K562 (cell line): ENCODE measurements around the gene ANKRD45. TPM values are rescaled to one million over a fixed set of nuclear protein-coding genes. Genes with fewer than 3 reads are reported as not detected.

Source experiments
- MBD1 ChIP-seq: fragments of 250-450 bp; sonication (Bioruptor Pico); IDR thresholded peaks from 2 replicates; pipeline ENCODE4 v1.8.0; 2022; ENCODE audit warnings: inconsistent platforms
- MGA ChIP-seq: fragments of 450-650 bp; IDR thresholded peaks from 2 replicates; pipeline ENCODE4 v1.6.1; 2016; ENCODE audit warnings: mild to moderate bottlenecking, moderate library complexity
- NFE2L1 ChIP-seq: fragments of 450-650 bp; IDR thresholded peaks from 2 replicates; pipeline ENCODE4 v1.6.1; 2016; ENCODE audit warnings: missing genetic modification characterization, low read depth, mild to moderate bottlenecking, missing compliant biosample characterization, moderate library complexity, borderline replicate concordance
- PHF20 ChIP-seq: fragments of 450-650 bp; IDR thresholded peaks from 2 replicates; pipeline ENCODE4 v1.6.1; 2018; ENCODE audit not compliant: partially characterized antibody
- PRDM10 ChIP-seq: fragments of 450-650 bp; IDR thresholded peaks from 2 replicates; pipeline ENCODE4 v1.6.1; 2018; ENCODE audit not compliant: partially characterized antibody
- SMARCA4 ChIP-seq: fragments of 450-650 bp; IDR thresholded peaks from 2 replicates; pipeline ENCODE4 v1.6.1; 2016
- TEAD1 ChIP-seq, 2 experiments: fragments of 450-650 bp in 1 of 2; sonication (generic) in 1 of 2; formaldehyde crosslinking; IDR thresholded peaks; 2 replicates each; pipeline versions ENCODE4 v1.4.0 to v1.8.0; 2020 to 2022; ENCODE audit warnings: mild to moderate bottlenecking in 2 of 2, missing genetic modification reagents in 1 of 2
- TEAD4 ChIP-seq, 2 experiments: sonication (generic) in 1 of 2; formaldehyde crosslinking in 1 of 2; IDR thresholded peaks; 2 replicates each; pipeline versions ENCODE4 v1.6.1 to v1.8.0; 2012 to 2022; ENCODE audit warnings: borderline replicate concordance in 1 of 2, inconsistent platforms in 1 of 2, low read length in 1 of 2, mild to moderate bottlenecking in 1 of 2, missing genetic modification reagents in 1 of 2
- ZNF551 ChIP-seq: fragments of 250-450 bp; sonication (Bioruptor Pico); IDR thresholded peaks from 2 replicates; pipeline ENCODE4 v1.5.0; 2021; ENCODE audit warnings: mild to moderate bottlenecking, moderate library complexity
- polyA plus RNA-seq, 8 experiments: library from polyadenylated mRNA; depleted of rRNA in 4 of 8; stranded (reverse) in 5 of 8; unstranded in 3 of 8; fragments of >200 nt; fragmentation: Nextera tagmentation in 2 of 8; fragmentation: Illumina TruSeq in 1 of 8; extraction: Ambion mirVana in 2 of 8; extraction: Trizol in 1 of 8; gene quantifications; 2 replicates each; pipeline versions ENCODE4 v1.2.1 to v1.2.3, GENCODE V29; 2011 to 2014; ENCODE audit warnings: inconsistent platforms in 1 of 8, missing spikeins in 1 of 8
- total RNA-seq, 7 experiments: library from RNA; depleted of rRNA in 6 of 7; stranded (reverse); fragments of >200 nt in 6 of 7; fragmentation: Illumina TruSeq in 2 of 7; extraction: Trizol in 2 of 7; gene quantifications; 2 replicates each; pipeline versions ENCODE4 v1.2.1 to v1.2.3, GENCODE V29; 2011 to 2021; ENCODE audit warnings: low replicate concordance in 1 of 7

ANKRD45 gene
- total and polyA plus RNA-seq, 9 of the 15 experiments (the other 6 are each of a cell fraction or from before 2014, with no cell fraction given): 0.10 to 0.30 (median 0.11) TPM; not detected in 2

- TF ChIP-seq MGA: peak; percentile 83
- peak; percentile 98 for TF ChIP-seq PRDM10
- TF ChIP-seq MBD1 (CRISPR knock-in tag): peak; percentile 85
- no peak for TF ChIP-seq ZNF551 (CRISPR knock-in tag)
- peak; percentile 45; the same call in 1 of the 2 replicates for TF ChIP-seq SMARCA4
- TF ChIP-seq TEAD4 (IDR thresholded peaks at IDR 0.05; ENCODE audit: low read length): peak; percentile 67; the same call in 1 of the 2 replicates
- no peak for TF ChIP-seq TEAD4 (CRISPR knock-in tag; IDR thresholded peaks at IDR 0.05; ENCODE audit: borderline replicate concordance)
- TF ChIP-seq NFE2L1: no peak
- peak in 1 of 2 experiments; percentile 72; a peak in 2 of 4 replicates for TF ChIP-seq TEAD1 (CRISPR knock-in tag; IDR thresholded peaks at IDR 0.05)
- no peak for TF ChIP-seq PHF20
These were observed 66.5 kb downstream of the ANKRD45 start, which contains the start of gene SLC9C2 (continued) for GRCh38 chr1:173603056-173603591.
